GM20000 (cell line): Measurements from ENCODE around the gene DHX38.
"Not testable (repeated sequence)": the region's sequence is repeated elsewhere in the genome, so short reads cannot be mapped to it uniquely, and the experiment has no call there.

ENCODE experiments used
- DNase-seq: peaks from one replicate; pipeline ENCODE4 v3.0.0; 2012; ENCODE audit warnings: low spot score
- TF ChIP-seq, protein P1 (sequence below): IDR thresholded peaks from 2 replicates; pipeline ENCODE4 v1.5.1; 2012; ENCODE audit warnings: mild to moderate bottlenecking, control low read depth; ENCODE audit errors: extremely low read depth, missing control alignments

Gene DHX38

DNA sequence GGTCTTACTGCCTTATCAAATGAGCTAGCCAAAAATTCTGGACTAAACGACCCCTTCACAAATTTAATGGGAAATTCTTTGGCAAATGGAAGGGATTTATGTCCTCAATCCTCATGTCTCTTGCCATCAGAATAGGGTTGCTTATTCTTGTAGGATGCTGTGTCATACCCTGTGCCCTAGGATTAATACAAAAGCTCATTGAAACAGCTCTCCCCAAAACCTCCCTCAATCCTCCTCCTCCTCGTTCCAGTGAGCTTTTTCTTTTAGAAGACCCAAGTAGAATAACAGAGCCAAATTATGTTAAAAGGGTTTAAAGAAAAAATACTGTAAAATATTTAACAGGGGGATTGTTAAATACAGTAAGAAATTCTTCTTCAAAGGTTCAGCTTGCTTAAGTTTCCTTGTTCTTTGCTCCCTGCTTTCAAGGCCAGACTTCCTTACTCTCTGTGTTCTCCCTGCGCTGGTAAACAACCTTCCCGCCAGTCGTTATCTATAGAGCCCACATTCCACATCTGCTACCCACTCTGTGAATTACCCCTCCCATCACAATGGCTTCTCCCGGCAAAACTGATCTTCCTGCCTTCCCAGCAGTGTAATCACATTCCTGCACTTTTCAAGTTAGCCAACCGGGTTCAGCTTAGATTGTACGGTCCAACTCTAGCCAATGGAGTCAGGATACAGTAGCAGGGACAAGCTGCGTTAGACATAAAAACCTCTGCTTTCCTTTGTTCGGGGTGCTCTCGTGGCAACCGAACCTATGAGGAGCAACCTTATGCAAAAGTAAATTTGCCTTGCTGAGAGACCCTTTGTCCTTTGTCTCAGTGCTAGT is 20.9 kb upstream of the DHX38 start:
- DNase-seq, result no peak
- TF ChIP-seq, protein P1, sequence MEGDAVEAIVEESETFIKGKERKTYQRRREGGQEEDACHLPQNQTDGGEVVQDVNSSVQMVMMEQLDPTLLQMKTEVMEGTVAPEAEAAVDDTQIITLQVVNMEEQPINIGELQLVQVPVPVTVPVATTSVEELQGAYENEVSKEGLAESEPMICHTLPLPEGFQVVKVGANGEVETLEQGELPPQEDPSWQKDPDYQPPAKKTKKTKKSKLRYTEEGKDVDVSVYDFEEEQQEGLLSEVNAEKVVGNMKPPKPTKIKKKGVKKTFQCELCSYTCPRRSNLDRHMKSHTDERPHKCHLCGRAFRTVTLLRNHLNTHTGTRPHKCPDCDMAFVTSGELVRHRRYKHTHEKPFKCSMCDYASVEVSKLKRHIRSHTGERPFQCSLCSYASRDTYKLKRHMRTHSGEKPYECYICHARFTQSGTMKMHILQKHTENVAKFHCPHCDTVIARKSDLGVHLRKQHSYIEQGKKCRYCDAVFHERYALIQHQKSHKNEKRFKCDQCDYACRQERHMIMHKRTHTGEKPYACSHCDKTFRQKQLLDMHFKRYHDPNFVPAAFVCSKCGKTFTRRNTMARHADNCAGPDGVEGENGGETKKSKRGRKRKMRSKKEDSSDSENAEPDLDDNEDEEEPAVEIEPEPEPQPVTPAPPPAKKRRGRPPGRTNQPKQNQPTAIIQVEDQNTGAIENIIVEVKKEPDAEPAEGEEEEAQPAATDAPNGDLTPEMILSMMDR, result no peak

DNA sequence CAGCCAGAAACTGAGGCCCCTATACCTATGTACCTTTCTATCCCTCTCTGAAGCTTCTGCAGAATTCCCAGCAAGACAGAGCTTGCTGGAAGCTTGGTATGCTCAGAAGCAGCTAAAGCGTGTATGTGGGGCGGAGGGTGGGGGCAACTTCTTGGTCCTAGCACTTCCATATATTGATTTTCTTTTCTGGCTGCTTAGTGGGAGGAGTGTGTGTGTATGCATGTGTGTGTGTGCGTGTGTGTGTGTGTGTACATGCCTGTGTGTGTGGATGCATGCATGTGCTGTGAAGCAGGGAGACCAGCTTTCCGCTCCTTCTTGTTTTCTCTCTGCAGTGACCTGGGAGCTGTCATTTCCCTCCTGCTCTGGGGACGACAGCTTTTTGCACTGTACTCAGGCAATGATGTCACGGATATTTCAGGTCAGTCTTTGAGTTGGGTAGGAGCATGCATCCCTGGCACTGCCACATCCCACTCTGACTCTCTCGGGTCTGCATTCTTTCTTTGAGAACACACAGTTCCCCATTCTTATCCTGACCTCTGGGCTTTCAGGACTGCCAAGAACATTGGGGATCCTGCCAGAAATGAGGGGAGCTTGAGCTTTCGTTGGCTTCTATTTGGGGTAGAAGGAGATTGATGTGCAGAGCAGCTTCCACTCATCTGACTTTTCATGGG is 20.0 kb upstream of the DHX38 start:
- TF ChIP-seq, protein P1, result no peak
- DNase-seq, result no peak

DNA sequence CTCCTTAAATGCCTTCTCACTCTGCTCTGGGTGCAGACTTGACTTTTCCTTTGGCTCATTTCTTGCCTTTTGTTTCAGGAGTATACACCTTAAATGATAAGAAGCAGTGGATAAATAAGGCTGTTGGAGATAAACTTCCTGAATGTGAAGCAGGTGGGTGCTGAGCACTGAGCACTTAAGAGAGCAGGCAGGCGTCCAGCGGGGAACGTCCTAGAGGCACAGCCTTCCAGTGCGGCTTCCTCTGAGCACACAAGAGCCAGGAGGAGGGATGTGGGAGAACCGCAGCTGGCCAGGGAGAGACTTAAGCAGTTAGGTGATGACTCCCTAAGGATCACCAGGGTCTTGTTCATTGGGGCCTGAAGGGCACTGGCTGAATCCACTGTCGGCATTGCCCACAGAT is 18.6 kb upstream of the DHX38 start:
- not testable (repeated sequence) for DNase-seq

DNA sequence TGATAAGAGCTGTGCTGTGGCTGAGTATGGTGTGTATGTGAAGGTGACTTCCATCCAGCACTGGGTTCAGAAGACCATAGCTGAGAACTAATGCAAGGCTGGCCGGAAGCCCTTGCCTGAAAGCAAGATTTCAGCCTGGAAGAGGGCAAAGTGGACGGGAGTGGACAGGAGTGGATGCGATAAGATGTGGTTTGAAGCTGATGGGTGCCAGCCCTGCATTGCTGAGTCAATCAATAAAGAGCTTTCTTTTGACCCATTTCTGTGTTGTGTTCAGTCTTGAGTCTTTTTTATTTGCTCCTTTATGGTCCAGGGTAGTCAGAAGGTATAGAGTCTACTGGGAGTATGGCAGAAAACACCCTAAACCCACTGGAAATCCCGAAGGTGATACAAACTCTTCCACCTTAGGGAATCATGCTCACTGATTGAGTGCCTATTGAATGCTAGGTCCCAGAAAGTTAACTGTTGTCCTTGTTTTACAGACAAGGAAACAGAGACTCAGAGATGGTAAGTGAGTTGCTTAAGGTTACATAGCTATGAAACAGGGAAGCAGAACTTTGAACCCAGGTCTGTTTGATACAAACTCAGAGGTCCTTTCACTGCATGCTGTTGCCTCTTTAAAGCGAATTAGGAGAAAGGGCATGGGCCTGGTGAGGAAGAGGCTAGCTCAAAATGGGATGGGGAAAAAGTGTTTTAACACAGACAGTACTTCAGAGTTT is 16.5 kb upstream of the DHX38 start:
- DNase-seq, result not testable (repeated sequence)

DNA sequence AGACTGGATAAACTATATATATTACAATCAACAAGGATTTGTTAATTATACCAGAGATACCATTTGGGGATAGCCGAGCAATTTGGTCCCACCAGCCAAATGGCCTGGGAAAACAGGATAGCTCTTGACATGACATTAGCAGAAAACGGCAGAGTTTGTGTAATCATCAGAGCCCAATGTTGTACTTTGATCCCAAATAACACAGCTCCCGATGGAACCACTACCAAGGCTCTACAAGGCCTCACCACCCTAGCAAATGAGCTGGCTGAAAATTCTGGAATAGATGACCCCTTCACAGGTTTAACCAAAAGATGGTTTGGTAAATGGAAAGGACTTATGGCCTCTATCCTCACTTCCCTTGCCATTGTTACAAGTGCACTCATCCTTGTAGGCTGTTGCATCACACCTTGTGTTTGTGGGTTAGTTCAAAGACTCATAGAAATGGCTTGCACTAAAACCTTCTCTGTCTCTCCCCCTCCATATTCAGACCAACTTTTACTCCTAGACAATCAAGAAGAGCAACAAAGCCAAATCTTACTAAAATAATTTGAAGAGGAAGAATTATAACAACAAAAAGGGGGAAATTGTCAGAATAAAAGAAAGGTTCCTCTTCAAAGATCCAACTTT is 9.8 kb upstream of the DHX38 start:
- no peak for DNase-seq
- TF ChIP-seq, protein P1, result no peak

DNA sequence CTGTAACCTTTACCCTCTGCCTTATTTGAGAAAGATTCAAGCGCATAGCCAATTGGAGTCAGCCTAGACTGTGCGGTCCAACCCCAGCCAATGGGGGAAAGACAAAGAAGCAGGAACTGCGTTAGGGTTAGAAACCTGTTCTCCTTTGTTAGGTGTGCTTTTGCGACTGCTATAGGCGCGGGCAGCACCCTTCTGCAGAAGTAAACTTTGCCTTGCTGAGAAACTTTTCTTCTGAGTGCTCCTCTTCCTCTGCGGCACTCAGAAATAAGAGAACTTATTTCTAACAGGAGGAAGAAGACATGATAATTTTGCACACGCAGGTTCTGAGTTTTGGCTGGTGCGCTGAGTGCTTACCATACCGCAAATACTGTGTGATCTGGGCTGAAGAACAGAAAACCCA is 9.2 kb upstream of the DHX38 start:
- TF ChIP-seq, protein P1, result no peak
- no peak for DNase-seq

DNA sequence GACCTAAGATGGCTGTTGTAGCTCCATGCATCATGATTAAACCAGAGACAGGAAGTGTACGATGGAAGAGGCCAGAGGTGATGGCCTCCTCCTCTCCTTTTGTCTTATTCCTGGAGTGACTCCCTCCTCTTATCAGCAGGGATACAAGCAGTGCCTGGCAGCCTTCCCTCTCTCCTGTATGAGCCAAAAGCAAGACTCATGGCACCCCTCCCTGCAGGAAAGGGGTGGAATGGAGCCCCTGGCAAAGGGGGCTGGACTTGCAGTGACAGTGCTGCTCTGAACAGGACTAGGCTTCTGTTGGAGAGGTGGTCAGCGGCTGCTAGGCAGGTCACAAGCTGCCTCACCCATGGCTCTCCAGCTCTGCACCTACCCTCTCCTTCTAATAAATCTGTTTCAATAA is 8.6 kb upstream of the DHX38 start:
- no peak for DNase-seq
- TF ChIP-seq, protein P1, result no peak

DNA sequence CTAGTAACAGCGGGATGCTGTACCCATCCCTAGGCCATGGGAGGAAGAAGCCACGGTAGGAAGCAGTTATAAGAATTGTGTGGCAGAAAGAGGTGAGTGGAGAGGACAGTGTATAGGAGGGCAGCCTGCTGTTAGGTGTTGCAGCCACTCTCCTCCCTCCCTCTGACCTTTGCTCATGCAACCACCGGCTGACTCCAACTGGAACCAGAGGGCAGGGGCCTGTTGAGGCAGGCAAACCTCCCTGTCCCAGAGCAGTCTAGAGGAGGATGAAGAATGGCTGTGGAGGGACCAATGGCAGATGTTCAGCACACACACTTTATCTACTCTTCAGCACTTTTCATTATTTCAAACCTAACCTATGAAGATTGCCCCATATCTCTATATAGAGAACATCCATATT is 2.4 kb upstream of the DHX38 start:
- TF ChIP-seq, protein P1, result no peak

More for the DNA sequence above, 2.4 kb upstream of the DHX38 start:
- no peak for DNase-seq
